ENCODE data around the gene SNX14. TPM values are rescaled to one million over a fixed set of nuclear protein-coding genes. Genes with fewer than 3 reads are reported as not detected.
A peak's percentile ranks its signal among the peaks of the same experiment; 100 is the strongest.

Gene SNX14
- total RNA-seq, 1 experiment from 2014 or later: 84.8 TPM

- Histone ChIP-seq H3K9me3 (ENCODE audit: control insufficient read depth in 1 of 2, insufficient read depth in 1 of 2, low read depth in 1 of 2, low read length in 2 of 2) (no peaks in the 10 kb centered on the region; a peak in 1 of 4 replicates), H2AFZ (ENCODE audit: low read depth, low read length, poor library complexity, severe bottlenecking) (no peak overlapping the region), H3K9me2 (ENCODE audit: insufficient read depth) (no peaks in the 10 kb centered on the region), H3K4me1 (ENCODE audit: control insufficient read depth in 1 of 2, insufficient read depth in 2 of 2, low read length in 2 of 2) (peaks cover 0 to 10% of the 10 kb centered on the region in 2 experiments; a peak in 2 of 4 replicates), H3K9ac (ENCODE audit: low read length) (no peak overlapping the region), H3K36me3 (ENCODE audit: control insufficient read depth in 1 of 2, insufficient read depth in 2 of 2, low read length in 2 of 2) (peaks cover 0 to 16% of the 10 kb centered on the region in 2 experiments; a peak in 2 of 4 replicates), H3K27ac (ENCODE audit: low read depth, low read length) (no peak overlapping the region), H3K27me3 (ENCODE audit: insufficient read depth, low read length) (no peaks in the 10 kb centered on the region), H3K4me3 (replicated peaks in 1 of 2; ENCODE audit: low read depth in 1 of 2, low read length in 2 of 2) (no peak overlapping the region), H4K20me1 (ENCODE audit: insufficient read depth) (0 out of 2 replicates have a peak, but pooled peaks cover 5% of the 10 kb centered on the region), H3K79me2 (ENCODE audit: insufficient read depth, low read length) (peaks cover 28% of the 10 kb centered on the region), H3K4me2 (ENCODE audit: low read length) (no peak overlapping the region)
- ChIA-PET POLR2A (no interaction called here), CTCF (interaction anchor here (0.7 to 1.5 kb wide), 2 partner anchors 32 to 246 kb away, joined by 3 to 4 read pairs; no protein-coding TSS in a partner anchor), RAD21 (ENCODE audit: low non-redundant PET in 1 of 2, low total read pairs in 2 of 2, uncharacterized antibody in 2 of 2, unreplicated experiment in 2 of 2) (no interaction called here)
- intact Hi-C loops (cut with micrococcal nuclease): no loop called here
- BruUV-seq (replicated peaks): TSS peak; percentile 9
- no peak for ATAC-seq
- DNase-seq (ENCODE audit: low read depth, low spot score): no peak
- TF ChIP-seq FOSL1 (IDR thresholded peaks at IDR 0.05; ENCODE audit: low read depth) (0 out of 2 replicates have a peak, but pooled peaks have one; percentile 9), RAD21 (IDR thresholded peaks at IDR 0.05; ENCODE audit: low read depth) (no peak)
These were observed 24.3 kb downstream of the SNX14 start for GRCh38 chr6:85569323-85569722.

- POLR2A ChIA-PET: no interaction called here
- no peak overlapping the region for H2AFZ ChIP-seq (ENCODE audit: low read depth, low read length, poor library complexity, severe bottlenecking)
- no peaks in the 10 kb centered on the region for H3K9me2 ChIP-seq (ENCODE audit: insufficient read depth)
- H3K36me3 ChIP-seq (ENCODE audit: control insufficient read depth in 1 of 2, insufficient read depth in 2 of 2, low read length in 2 of 2): peaks cover 0 to 16% of the 10 kb centered on the region in 2 experiments; a peak in 2 of 4 replicates
- no peak overlapping the region for H3K4me2 ChIP-seq (ENCODE audit: low read length)
- H3K27ac ChIP-seq (ENCODE audit: low read depth, low read length): no peak overlapping the region
- H4K20me1 ChIP-seq (ENCODE audit: insufficient read depth): 0 out of 2 replicates have a peak, but pooled peaks cover 5% of the 10 kb centered on the region
- no peak for ATAC-seq
- peaks cover 19% of the 10 kb centered on the region for H3K79me2 ChIP-seq (ENCODE audit: insufficient read depth, low read length)
- intact Hi-C loops (cut with micrococcal nuclease): no loop called here
- no peak overlapping the region for H3K9ac ChIP-seq (ENCODE audit: low read length)
- CTCF ChIA-PET: no interaction called here
- no TSS peak for BruUV-seq (replicated peaks)
- no peaks in the 10 kb centered on the region for H3K9me3 ChIP-seq (ENCODE audit: control insufficient read depth in 1 of 2, insufficient read depth in 1 of 2, low read depth in 1 of 2, low read length in 2 of 2)
- no peak overlapping the region for H3K4me3 ChIP-seq (replicated peaks in 1 of 2; ENCODE audit: low read depth in 1 of 2, low read length in 2 of 2)
- H3K27me3 ChIP-seq (ENCODE audit: insufficient read depth, low read length): no peaks in the 10 kb centered on the region
- peaks cover 0 to 10% of the 10 kb centered on the region in 2 experiments; a peak in 2 of 4 replicates for H3K4me1 ChIP-seq (ENCODE audit: control insufficient read depth in 1 of 2, insufficient read depth in 2 of 2, low read length in 2 of 2)
- no peak for DNase-seq (ENCODE audit: low read depth, low spot score)
- no peak for TF ChIP-seq ZBTB33 (IDR thresholded peaks at IDR 0.05; ENCODE audit: extremely low read depth, insufficient replicate concordance, low read length)
- no peak for TF ChIP-seq TCF7L2 (IDR thresholded peaks at IDR 0.05; ENCODE audit: borderline replicate concordance, extremely low read depth, insufficient read depth, insufficient read length)
- TF ChIP-seq CTCF (IDR thresholded peaks at IDR 0.05 in 2 of 3, conservative IDR thresholded peaks at IDR 0.05 in 1 of 3; ENCODE audit: borderline replicate concordance in 1 of 3, insufficient read depth in 1 of 3, low read depth in 2 of 3, low read length in 2 of 3): no peak
- TF ChIP-seq SP1 (IDR thresholded peaks at IDR 0.05; ENCODE audit: low read depth): no peak
- no peak for TF ChIP-seq RAD21 (IDR thresholded peaks at IDR 0.05; ENCODE audit: low read depth)
- no peak for TF ChIP-seq EZH2 (IDR thresholded peaks at IDR 0.05)
- TF ChIP-seq ATF3 (IDR thresholded peaks at IDR 0.05): no peak
- no peak for TF ChIP-seq ELF1 (IDR thresholded peaks at IDR 0.05; ENCODE audit: borderline replicate concordance, low read depth)
- no peak for TF ChIP-seq MAX (IDR thresholded peaks at IDR 0.05)
- RAD21 ChIA-PET (ENCODE audit: low non-redundant PET in 1 of 2, low total read pairs in 2 of 2, uncharacterized antibody in 2 of 2, unreplicated experiment in 2 of 2): no interaction called here
These were observed 25.2 kb downstream of the SNX14 start for GRCh38 chr6:85568411-85568810.
